HepG2 (cell line): Measurements from ENCODE around the gene TDRD9. TPM values are rescaled to one million over a fixed set of nuclear protein-coding genes. Genes with fewer than 3 reads are reported as not detected.
A peak's percentile ranks its signal among the peaks of the same experiment; 100 is the strongest.

ENCODE experiments used
- ELF3 ChIP-seq: IDR thresholded peaks from 2 replicates; pipeline ENCODE4 v1.6.1; 2016; ENCODE audit warnings: missing genetic modification reagents, missing compliant biosample characterization
- GTF3A ChIP-seq: sonication (generic); formaldehyde crosslinking; conservative IDR thresholded peaks from 2 replicates; pipeline ENCODE4 v1.4.0; 2020; ENCODE audit warnings: mild to moderate bottlenecking, missing genetic modification reagents
- HES4 ChIP-seq: sonication (generic); formaldehyde crosslinking; IDR thresholded peaks from 2 replicates; pipeline ENCODE4 v1.9.0; 2021; ENCODE audit warnings: mild to moderate bottlenecking, missing genetic modification reagents, borderline replicate concordance
- KDM5A ChIP-seq: fragments of 200-600 bp; sonication (generic); IDR thresholded peaks from 2 replicates; pipeline ENCODE4 v1.7.0; 2018; ENCODE audit warnings: antibody characterized with exemption, mild to moderate bottlenecking, low read length, borderline replicate concordance
- MIER2 ChIP-seq: IDR thresholded peaks from 2 replicates; pipeline ENCODE4 v1.6.1; 2016; ENCODE audit warnings: missing biosample characterization, missing genetic modification reagents
- NONO ChIP-seq, 2 experiments: fragments of 450-650 bp in 1 of 2; sonication (generic) in 1 of 2; formaldehyde crosslinking in 1 of 2; IDR thresholded peaks in 1 of 2; conservative IDR thresholded peaks in 1 of 2; 2 replicates each; pipeline versions ENCODE4 v1.6.1 to v1.8.0; 2017 to 2022; ENCODE audit warnings: mild to moderate bottlenecking in 1 of 2, missing genetic modification reagents in 1 of 2, moderate library complexity in 1 of 2
- RXRB ChIP-seq: IDR thresholded peaks from 2 replicates; pipeline ENCODE4 v1.6.1; 2016; ENCODE audit warnings: borderline replicate concordance, missing genetic modification reagents, missing compliant biosample characterization
- SNAPC2 ChIP-seq: sonication (generic); formaldehyde crosslinking; IDR thresholded peaks from 2 replicates; pipeline ENCODE4 v1.8.1; 2022; ENCODE audit warnings: mild to moderate bottlenecking, missing genetic modification reagents
- TFDP1 ChIP-seq: IDR thresholded peaks from 2 replicates; pipeline ENCODE4 v1.6.1; 2016; ENCODE audit warnings: missing compliant biosample characterization, missing genetic modification reagents, borderline replicate concordance
- ZBTB1 ChIP-seq: sonication (generic); formaldehyde crosslinking; IDR thresholded peaks from 2 replicates; pipeline ENCODE4 v1.4.0; 2020; ENCODE audit warnings: missing genetic modification reagents, borderline replicate concordance
- ZNF160 ChIP-seq: sonication (generic); formaldehyde crosslinking; IDR thresholded peaks from 2 replicates; pipeline ENCODE4 v1.8.0; 2022; ENCODE audit warnings: mild to moderate bottlenecking, inconsistent platforms, missing genetic modification reagents
- ZNF234 ChIP-seq: sonication (generic); formaldehyde crosslinking; conservative IDR thresholded peaks from 2 replicates; pipeline ENCODE4 v1.5.1; 2020; ENCODE audit warnings: mild to moderate bottlenecking, missing genetic modification reagents
- ZNF280D ChIP-seq: sonication (generic); formaldehyde crosslinking; IDR thresholded peaks from 2 replicates; pipeline ENCODE4 v1.5.1; 2020; ENCODE audit warnings: mild to moderate bottlenecking, missing genetic modification reagents
- ZNF44 ChIP-seq: sonication (generic); formaldehyde crosslinking; IDR thresholded peaks from 2 replicates; pipeline ENCODE4 v1.5.1; 2020; ENCODE audit warnings: mild to moderate bottlenecking, missing genetic modification reagents
- ZNF546 ChIP-seq: sonication (generic); formaldehyde crosslinking; conservative IDR thresholded peaks from 2 replicates; pipeline ENCODE4 v1.8.1; 2023; ENCODE audit warnings: mild to moderate bottlenecking, missing genetic modification reagents
- ZNF569 ChIP-seq: sonication (generic); formaldehyde crosslinking; IDR thresholded peaks from 2 replicates; pipeline ENCODE4 v1.5.0; 2020; ENCODE audit warnings: mild to moderate bottlenecking, missing genetic modification reagents, moderate library complexity, borderline replicate concordance
- ZNF589 ChIP-seq: sonication (generic); formaldehyde crosslinking; conservative IDR thresholded peaks from 2 replicates; pipeline ENCODE4 v1.8.0; 2022; ENCODE audit warnings: mild to moderate bottlenecking, moderate library complexity, missing genetic modification reagents
- ZNF652 ChIP-seq: IDR thresholded peaks from 2 replicates; pipeline ENCODE4 v1.6.1; 2016; ENCODE audit warnings: low read depth, borderline replicate concordance
- ZXDC ChIP-seq: sonication (generic); formaldehyde crosslinking; IDR thresholded peaks from 2 replicates; pipeline ENCODE4 v1.5.0; 2020; ENCODE audit warnings: mild to moderate bottlenecking, missing genetic modification reagents
- polyA plus RNA-seq, 8 experiments: library from polyadenylated mRNA; depleted of rRNA in 3 of 8; stranded (reverse) in 7 of 8; unstranded in 1 of 8; fragments of >200 nt; fragmentation: Illumina TruSeq in 4 of 8; extraction: Trizol in 4 of 8; gene quantifications; 2 replicates each; pipeline versions ENCODE4 v1.2.1 to v1.2.3, GENCODE V29; 2011 to 2016; ENCODE audit warnings: low read depth in 4 of 8, missing spikeins in 1 of 8, mixed read lengths in 1 of 8; ENCODE audit not compliant: insufficient read depth in 1 of 8
- total RNA-seq, 5 experiments: library from RNA; depleted of rRNA; stranded (reverse); fragments of >200 nt; fragmentation: Illumina TruSeq; extraction: Trizol; gene quantifications; 2 replicates each; pipeline ENCODE4 v1.2.3, GENCODE V29; 2016; ENCODE audit warnings: low read depth in 1 of 5
- TF ChIP-seq, protein P1 (sequence below): sonication (generic); formaldehyde crosslinking; IDR thresholded peaks from 2 replicates; pipeline ENCODE4 v1.4.0; 2020; ENCODE audit warnings: mild to moderate bottlenecking, missing genetic modification reagents

The TDRD9 gene
- total and polyA plus RNA-seq, 2 of the 13 experiments (the other 11 are each of a cell fraction or from before 2014, with no cell fraction given): not detected

DNA sequence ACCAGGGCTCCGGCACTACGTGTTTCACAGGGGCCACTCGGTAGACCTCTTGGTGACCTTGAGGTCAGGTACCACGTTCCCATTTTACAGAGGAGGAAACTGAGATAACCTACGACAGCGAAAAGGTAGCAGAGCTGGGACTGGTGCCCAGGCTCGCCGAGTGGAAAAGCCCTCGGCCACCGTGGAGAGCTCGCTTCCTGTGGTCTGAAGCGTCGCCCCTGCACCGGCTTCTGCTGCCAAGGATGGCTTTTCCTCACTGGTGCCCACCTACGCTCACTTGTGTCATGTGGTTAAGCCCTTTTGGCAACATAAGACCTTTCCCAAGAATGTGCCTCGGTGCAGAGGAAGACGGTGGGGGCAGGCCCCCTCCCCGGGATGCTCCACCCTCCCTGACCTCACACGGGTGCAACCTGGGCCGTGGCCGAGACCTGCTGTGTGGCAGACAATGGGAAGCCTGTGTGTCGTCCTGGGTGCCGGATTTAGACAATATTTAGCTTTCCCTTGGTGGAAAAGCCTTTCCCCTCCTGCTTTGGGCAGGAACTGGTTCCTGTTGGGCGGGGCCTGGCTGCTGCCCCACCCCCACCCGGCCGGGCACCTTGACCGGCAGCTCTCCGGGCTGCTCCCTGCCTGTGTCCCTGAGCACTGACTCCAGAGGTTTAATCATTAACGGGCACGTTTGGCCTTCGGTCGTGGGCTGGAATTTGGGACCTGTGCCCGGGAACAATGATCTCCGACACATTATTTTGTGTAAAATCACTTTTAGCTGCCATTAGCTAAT is 48.5 kb upstream of the TDRD9 start (continued):
- TF ChIP-seq, protein P1, sequence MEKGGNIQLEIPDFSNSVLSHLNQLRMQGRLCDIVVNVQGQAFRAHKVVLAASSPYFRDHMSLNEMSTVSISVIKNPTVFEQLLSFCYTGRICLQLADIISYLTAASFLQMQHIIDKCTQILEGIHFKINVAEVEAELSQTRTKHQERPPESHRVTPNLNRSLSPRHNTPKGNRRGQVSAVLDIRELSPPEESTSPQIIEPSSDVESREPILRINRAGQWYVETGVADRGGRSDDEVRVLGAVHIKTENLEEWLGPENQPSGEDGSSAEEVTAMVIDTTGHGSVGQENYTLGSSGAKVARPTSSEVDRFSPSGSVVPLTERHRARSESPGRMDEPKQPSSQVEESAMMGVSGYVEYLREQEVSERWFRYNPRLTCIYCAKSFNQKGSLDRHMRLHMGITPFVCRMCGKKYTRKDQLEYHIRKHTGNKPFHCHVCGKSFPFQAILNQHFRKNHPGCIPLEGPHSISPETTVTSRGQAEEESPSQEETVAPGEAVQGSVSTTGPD (CRISPR knock-in tag): peak; percentile 69; the same call in 1 of the 2 replicates
- TF ChIP-seq KDM5A (peak; percentile 26; the same call in 1 of the 2 replicates), ZNF546 (CRISPR knock-in tag) (no peak), ZNF569 (CRISPR knock-in tag) (no peak), ZNF652 (CRISPR knock-in tag) (peak; percentile 33; the same call in 1 of the 2 replicates), MIER2 (CRISPR knock-in tag) (0 out of 2 replicates have a peak, but pooled peaks have one; percentile 27), TFDP1 (CRISPR knock-in tag) (peak; percentile 38; the same call in 1 of the 2 replicates), NONO (IDR thresholded peaks at IDR 0.05) (no peak), NONO (CRISPR knock-in tag; conservative IDR thresholded peaks at IDR 0.05) (peak; percentile 82), ZNF160 (CRISPR knock-in tag) (peak; percentile 65), ZNF280D (peak; percentile 88), HES4 (CRISPR knock-in tag) (no peak), ZBTB1 (CRISPR knock-in tag) (no peak), RXRB (CRISPR knock-in tag) (peak; percentile 93), SNAPC2 (CRISPR knock-in tag) (no peak; the same call in 1 of the 2 replicates), ELF3 (peak; percentile 69), ZNF44 (CRISPR knock-in tag) (no peak), ZNF234 (CRISPR knock-in tag) (no peak), ZNF589 (peak; percentile 55; the same call in 1 of the 2 replicates), ZXDC (CRISPR knock-in tag) (0 out of 2 replicates have a peak, but pooled peaks have one; percentile 27), GTF3A (CRISPR knock-in tag) (no peak)
